GM19468 (cell line): Measurements from ENCODE around the gene RYR2.
"Not testable (repeated sequence)": the region's sequence is repeated elsewhere in the genome, so short reads cannot be mapped to it uniquely, and the experiment has no call there.

Source experiments
- ATAC-seq: cut with Tn5 transposase; IDR thresholded peaks from one replicate; pipeline ENCODE4 v1.9.1; 2021; ENCODE audit warnings: mild to moderate bottlenecking, moderate library complexity, moderate number of reproducible peaks; ENCODE audit not compliant: unreplicated experiment; ENCODE audit errors: extremely low read depth

Gene RYR2

GRCh38 chr1:237232501-237232900 lies 190.5 kb downstream of the RYR2 start:
- no peak for ATAC-seq

- ATAC-seq: no peak
Observed at GRCh38 chr1:237235091-237235490, 193.1 kb downstream of the RYR2 start.

GRCh38 chr1:237237721-237238120 lies 195.7 kb downstream of the RYR2 start:
- no peak for ATAC-seq

- no peak for ATAC-seq
Observed at GRCh38 chr1:237239248-237239647, 197.3 kb downstream of the RYR2 start.

GRCh38 chr1:237241038-237241437 lies 199.1 kb downstream of the RYR2 start:
- no peak for ATAC-seq

- ATAC-seq: no peak
Observed at GRCh38 chr1:237244778-237245177, 202.8 kb downstream of the RYR2 start.

GRCh38 chr1:237247442-237247841 lies 205.5 kb downstream of the RYR2 start:
- ATAC-seq: no peak

- ATAC-seq: no peak
Observed at GRCh38 chr1:237249120-237249519, 207.1 kb downstream of the RYR2 start.

- no peak for ATAC-seq
Observed at GRCh38 chr1:237250055-237250454, 208.1 kb downstream of the RYR2 start.

- ATAC-seq: no peak
Observed at GRCh38 chr1:237255071-237255470, 213.1 kb downstream of the RYR2 start.

GRCh38 chr1:237258871-237259270 lies 216.9 kb downstream of the RYR2 start:
- ATAC-seq: no peak

GRCh38 chr1:237261198-237261597 lies 219.2 kb downstream of the RYR2 start:
- no peak for ATAC-seq

- no peak for ATAC-seq
Observed at GRCh38 chr1:237267743-237268142, 225.8 kb downstream of the RYR2 start.

- ATAC-seq: no peak
Observed at GRCh38 chr1:237269938-237270337, 228.0 kb downstream of the RYR2 start.

- no peak for ATAC-seq
Observed at GRCh38 chr1:237270353-237270752, 228.4 kb downstream of the RYR2 start.

- not testable (repeated sequence) for ATAC-seq
Observed at GRCh38 chr1:237277994-237278393, 236.0 kb downstream of the RYR2 start.

- no peak for ATAC-seq
Observed at GRCh38 chr1:237279629-237280028, 237.6 kb downstream of the RYR2 start.

- no peak for ATAC-seq
Observed at GRCh38 chr1:237281481-237281880, 239.5 kb downstream of the RYR2 start.

GRCh38 chr1:237282208-237282783 lies 240.3 kb downstream of the RYR2 start:
- no peak for ATAC-seq

- no peak for ATAC-seq
Observed at GRCh38 chr1:237287876-237288521, 246.0 kb downstream of the RYR2 start.

GRCh38 chr1:237293804-237294203 lies 251.8 kb downstream of the RYR2 start:
- no peak for ATAC-seq

GRCh38 chr1:237296861-237297260 lies 254.9 kb downstream of the RYR2 start:
- ATAC-seq: no peak
